ENCODE results near the gene SLC17A9.

Gene SLC17A9

DNA sequence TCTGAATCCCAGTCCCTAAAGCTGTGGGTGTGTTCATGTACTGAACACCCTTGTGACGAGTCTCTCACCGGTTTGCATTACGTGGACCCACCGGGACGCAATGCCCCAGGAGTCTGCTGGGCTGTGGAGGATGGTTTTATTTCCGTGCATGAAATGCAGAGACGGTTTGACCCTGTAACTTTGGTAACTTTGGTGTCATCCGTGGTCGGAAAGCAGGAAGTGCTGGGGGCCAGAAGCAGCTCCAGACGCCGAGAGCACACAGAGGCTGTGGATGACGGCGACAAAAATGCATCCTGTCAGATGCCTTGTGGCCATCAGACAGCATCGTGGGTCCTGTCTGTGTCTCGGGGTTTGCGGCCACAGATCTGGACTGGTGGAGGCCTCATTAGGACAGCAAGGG is 47.1 kb downstream of the SLC17A9 start:
- H3K27me3 ChIP-seq = peaks cover 24 to 49% (median 28%) of the 10 kb centered on the region in 11 experiments
- H3K4me2 ChIP-seq = peak overlapping the region; percentile 67 to 98 (median 80)
- H3K36me3 ChIP-seq = no peaks in the 10 kb centered on the region
- peak overlapping the region in 8 of 11 experiments; percentile 18 to 54 (median 46); a peak in 13 of 22 replicates for H3K27ac ChIP-seq
- peaks cover 29 to 73% (median 66%) of the 10 kb centered on the region in 10 experiments for H3K4me1 ChIP-seq
- H4K20me1 ChIP-seq = peaks cover 0 to 18% (median 4%) of the 10 kb centered on the region in 11 experiments; a peak in 12 of 22 replicates
- peak overlapping the region in 6 of 11 experiments; percentile 10 to 45 (median 19); a peak in 9 of 22 replicates for H3K9ac ChIP-seq
- peak overlapping the region in 2 of 10 experiments; percentile 0 to 1; a peak in 2 of 20 replicates for H3K4me3 ChIP-seq
- H3K9me3 ChIP-seq (replicated peaks in 1 of 11) = no peaks in the 10 kb centered on the region
- no peak for TF ChIP-seq Cebpa-rat (IDR thresholded peaks at IDR 0.05)

DNA sequence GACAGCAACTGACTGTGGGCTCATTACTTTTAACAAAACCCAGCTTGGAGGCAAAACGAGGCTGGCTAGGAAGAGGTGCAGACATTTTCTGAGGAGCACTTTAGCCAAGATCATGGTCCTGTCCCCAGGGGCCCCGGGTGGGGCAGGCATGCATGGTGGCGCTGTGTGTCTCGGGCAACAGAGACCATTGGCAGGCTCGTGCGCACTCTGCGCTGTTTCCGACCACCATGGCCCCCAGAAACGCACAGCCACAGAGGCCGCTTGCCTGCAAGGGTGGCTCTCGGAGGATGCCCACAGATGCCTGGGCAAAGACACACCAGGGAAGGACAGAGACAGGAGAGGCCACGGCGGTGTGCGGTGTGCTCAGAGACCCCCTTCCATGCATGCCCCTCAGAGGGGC is 47.5 kb downstream of the SLC17A9 start:
- Histone ChIP-seq H3K4me3 (peak overlapping the region in 2 of 10 experiments; percentile 0 to 1; a peak in 2 of 20 replicates), H3K9me3 (replicated peaks in 1 of 11) (no peaks in the 10 kb centered on the region), H3K9ac (peak overlapping the region in 6 of 11 experiments; percentile 10 to 45 (median 19); a peak in 9 of 22 replicates), H3K36me3 (no peaks in the 10 kb centered on the region), H4K20me1 (peaks cover 0 to 22% (median 9%) of the 10 kb centered on the region in 11 experiments; a peak in 19 of 22 replicates), H3K4me1 (peaks cover 33 to 78% (median 70%) of the 10 kb centered on the region in 10 experiments), H3K27ac (peak overlapping the region in 8 of 11 experiments; percentile 18 to 54 (median 46); a peak in 13 of 22 replicates), H3K4me2 (peak overlapping the region; percentile 67 to 98 (median 80)), H3K27me3 (peaks cover 28 to 54% (median 33%) of the 10 kb centered on the region in 11 experiments)
- TF ChIP-seq Cebpa-rat (IDR thresholded peaks at IDR 0.05) = no peak

DNA sequence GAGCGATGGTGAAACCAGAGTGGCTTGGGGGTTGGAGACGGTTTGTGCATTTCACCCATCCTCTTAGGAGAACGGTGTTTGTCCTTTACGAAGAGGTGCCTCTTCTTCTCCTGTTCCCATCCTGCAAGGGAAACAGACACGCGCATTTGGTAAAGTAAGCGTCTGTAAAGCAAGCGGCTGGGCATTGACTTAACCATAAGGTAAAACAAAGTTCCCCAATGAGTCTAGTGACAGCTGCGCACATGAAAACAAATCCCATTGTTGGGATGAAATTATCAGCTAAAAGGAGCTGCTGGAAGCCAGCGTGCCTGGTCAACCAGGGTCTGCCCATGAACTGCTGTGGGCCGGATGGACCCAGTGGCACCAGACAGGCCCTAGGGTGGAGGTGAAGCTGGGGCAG is 48.4 kb downstream of the SLC17A9 start:
- no peaks in the 10 kb centered on the region for H3K36me3 ChIP-seq
- no peak overlapping the region for H3K27ac ChIP-seq
- peak overlapping the region in 9 of 11 experiments; percentile 74 to 98 (median 86); a peak in 17 of 22 replicates for H3K4me2 ChIP-seq
- no peak for TF ChIP-seq Cebpa-rat (IDR thresholded peaks at IDR 0.05)
- H3K9ac ChIP-seq = no peak overlapping the region
- peaks cover 35 to 87% (median 79%) of the 10 kb centered on the region in 10 experiments for H3K4me1 ChIP-seq
- no peaks in the 10 kb centered on the region for H3K9me3 ChIP-seq (replicated peaks in 1 of 11)
- H4K20me1 ChIP-seq = peaks cover 0 to 32% (median 18%) of the 10 kb centered on the region in 11 experiments; a peak in 20 of 22 replicates
- peaks cover 38 to 63% (median 42%) of the 10 kb centered on the region in 11 experiments for H3K27me3 ChIP-seq
- H3K4me3 ChIP-seq = no peak overlapping the region

DNA sequence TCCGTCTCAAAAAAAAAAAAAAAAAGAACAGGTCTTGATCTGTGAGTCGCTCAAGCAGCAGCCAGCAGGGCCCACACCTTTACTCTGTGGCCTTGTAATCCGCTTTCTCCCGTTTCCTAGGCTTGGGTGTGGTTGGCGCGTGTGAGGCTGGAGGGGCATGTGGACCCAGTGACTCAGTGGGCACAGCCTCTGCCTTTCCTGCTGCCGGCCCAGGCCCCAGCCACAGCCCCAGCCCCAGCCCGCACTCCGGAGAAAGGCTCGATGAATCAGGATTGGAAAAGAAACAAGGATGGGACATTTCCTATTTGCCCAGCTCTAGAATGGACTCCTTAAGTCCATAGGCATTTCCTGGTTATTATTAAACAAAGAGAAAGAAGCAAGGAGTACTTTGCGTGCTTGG is 50.0 kb downstream of the SLC17A9 start:
- H4K20me1 ChIP-seq = peaks cover 0 to 47% (median 26%) of the 10 kb centered on the region in 11 experiments; a peak in 20 of 22 replicates
- no peak overlapping the region for H3K4me3 ChIP-seq
- H3K4me1 ChIP-seq = peaks cover 44 to 98% (median 91%) of the 10 kb centered on the region in 10 experiments
- H3K9ac ChIP-seq = no peak overlapping the region
- H3K27me3 ChIP-seq = peaks cover 53 to 78% (median 57%) of the 10 kb centered on the region in 11 experiments
- H3K9me3 ChIP-seq (replicated peaks in 1 of 11) = no peaks in the 10 kb centered on the region
- H3K36me3 ChIP-seq = no peaks in the 10 kb centered on the region
- H3K27ac ChIP-seq = no peak overlapping the region
- peak overlapping the region in 8 of 11 experiments; percentile 3 to 98 (median 68); a peak in 14 of 22 replicates for H3K4me2 ChIP-seq
- TF ChIP-seq Cebpa-rat (IDR thresholded peaks at IDR 0.05) = no peak

DNA sequence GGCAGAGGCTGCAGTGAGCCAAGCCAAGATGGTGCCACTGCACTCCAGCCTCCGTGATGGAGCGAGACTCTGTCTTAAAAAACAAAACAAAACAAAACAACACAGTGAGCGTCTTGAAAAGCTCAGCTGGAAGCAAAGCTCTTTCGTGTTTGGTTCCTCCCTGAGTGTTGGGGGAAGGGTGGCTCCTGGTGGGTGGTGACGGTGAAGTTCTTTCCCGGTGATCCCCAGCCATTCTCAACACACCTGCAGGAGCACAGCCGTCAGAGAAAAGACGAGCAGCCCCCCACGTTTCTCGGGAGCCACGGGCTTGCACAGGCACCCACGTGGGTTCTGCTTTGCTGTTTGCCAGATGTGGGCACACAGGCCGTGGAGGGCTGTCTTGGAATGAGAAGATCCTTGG is 51.0 kb downstream of the SLC17A9 start:
- no peaks in the 10 kb centered on the region for H3K9me3 ChIP-seq (replicated peaks in 1 of 11)
- H3K4me1 ChIP-seq = peaks cover 36 to 98% (median 92%) of the 10 kb centered on the region in 10 experiments
- H4K20me1 ChIP-seq = peaks cover 0 to 58% (median 37%) of the 10 kb centered on the region in 11 experiments; a peak in 20 of 22 replicates
- peaks cover 63 to 89% (median 68%) of the 10 kb centered on the region in 11 experiments for H3K27me3 ChIP-seq
- no peak overlapping the region for H3K9ac ChIP-seq
- no peak overlapping the region for H3K27ac ChIP-seq
- H3K4me3 ChIP-seq = no peak overlapping the region
- H3K4me2 ChIP-seq = peak overlapping the region in 7 of 11 experiments; percentile 11 to 100 (median 55); a peak in 13 of 22 replicates
- no peak for TF ChIP-seq Cebpa-rat (IDR thresholded peaks at IDR 0.05)
- H3K36me3 ChIP-seq = no peaks in the 10 kb centered on the region

DNA sequence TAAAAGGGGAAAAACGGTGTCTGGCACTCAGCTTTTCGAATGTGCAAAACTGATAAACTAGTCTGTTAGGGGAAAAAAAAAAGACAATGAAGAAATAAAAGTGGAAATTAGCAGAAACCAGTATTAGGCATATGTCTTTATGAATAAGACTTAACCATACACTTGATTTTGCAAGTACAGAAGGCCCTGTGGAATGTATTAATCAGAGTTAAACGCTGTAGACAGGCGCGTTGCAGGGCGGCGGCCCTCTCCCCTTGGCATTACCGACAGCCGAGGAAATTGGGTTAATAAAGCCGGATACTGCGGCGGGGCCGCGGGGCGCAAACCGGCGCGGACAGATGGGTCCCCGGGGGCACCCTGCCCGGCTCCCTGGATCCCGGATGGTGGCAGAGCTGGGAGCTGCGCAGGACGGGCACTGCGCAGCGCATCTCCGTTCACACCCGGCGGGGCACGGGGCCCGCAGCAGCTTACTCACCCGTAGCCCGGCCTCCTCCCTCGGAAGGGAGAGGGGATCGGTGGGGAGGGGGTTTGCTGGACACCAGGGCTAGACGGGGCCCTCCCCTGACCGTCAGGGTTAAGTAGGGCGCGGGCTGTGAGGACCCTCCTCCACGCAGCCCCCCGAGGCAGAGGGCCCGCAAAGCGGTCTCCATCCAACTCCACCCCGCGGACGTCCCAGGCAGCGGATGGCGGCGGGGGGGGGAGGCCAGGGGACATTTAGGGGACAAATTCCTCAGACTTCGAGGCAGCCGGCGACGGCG is 52.3 kb downstream of the SLC17A9 start:
- Histone ChIP-seq H3K27ac (no peak overlapping the region), H3K4me2 (peak overlapping the region; percentile 50 to 100 (median 97)), H3K27me3 (peaks cover 68 to 100% (median 76%) of the 10 kb centered on the region in 11 experiments), H3K4me3 (peak overlapping the region in 8 of 10 experiments; percentile 21 to 69 (median 49); a peak in 13 of 20 replicates), H3K9ac (peak overlapping the region in 3 of 11 experiments; percentile 18 to 32 (median 29); a peak in 3 of 22 replicates), H4K20me1 (peaks cover 0 to 70% (median 44%) of the 10 kb centered on the region in 11 experiments; a peak in 20 of 22 replicates), H3K9me3 (replicated peaks in 1 of 11) (no peaks in the 10 kb centered on the region), H3K4me1 (peaks cover 33 to 98% (median 92%) of the 10 kb centered on the region in 10 experiments), H3K36me3 (no peaks in the 10 kb centered on the region)
- no peak for TF ChIP-seq Cebpa-rat (IDR thresholded peaks at IDR 0.05)

DNA sequence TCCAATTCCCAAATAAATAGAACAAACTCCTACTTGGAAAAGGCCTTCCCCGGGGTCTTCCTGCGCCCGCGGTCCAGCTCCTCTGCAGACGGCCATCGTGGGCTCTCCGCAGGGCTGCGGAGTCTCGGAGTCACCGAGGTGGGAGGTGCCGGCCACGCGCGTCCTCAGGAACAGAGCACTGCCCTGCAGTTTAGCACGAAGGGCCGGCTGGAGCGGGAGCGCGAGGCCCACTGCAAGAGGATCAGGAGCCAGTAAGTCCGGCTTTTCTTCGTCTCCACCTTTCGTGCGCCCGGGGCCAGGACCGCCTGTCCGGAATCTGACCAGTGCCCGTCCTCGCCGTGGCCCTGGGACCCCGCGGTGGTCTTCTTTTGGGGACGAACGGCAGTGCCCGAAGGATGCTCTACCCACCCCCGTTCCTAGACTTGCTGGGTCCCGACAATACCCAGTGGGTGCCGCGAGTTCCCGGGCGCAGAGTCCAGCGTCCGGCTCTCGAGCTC is 52.9 kb downstream of the SLC17A9 start:
- H3K4me2 ChIP-seq = peak overlapping the region; percentile 50 to 100 (median 97); a peak in 20 of 22 replicates

DNA sequence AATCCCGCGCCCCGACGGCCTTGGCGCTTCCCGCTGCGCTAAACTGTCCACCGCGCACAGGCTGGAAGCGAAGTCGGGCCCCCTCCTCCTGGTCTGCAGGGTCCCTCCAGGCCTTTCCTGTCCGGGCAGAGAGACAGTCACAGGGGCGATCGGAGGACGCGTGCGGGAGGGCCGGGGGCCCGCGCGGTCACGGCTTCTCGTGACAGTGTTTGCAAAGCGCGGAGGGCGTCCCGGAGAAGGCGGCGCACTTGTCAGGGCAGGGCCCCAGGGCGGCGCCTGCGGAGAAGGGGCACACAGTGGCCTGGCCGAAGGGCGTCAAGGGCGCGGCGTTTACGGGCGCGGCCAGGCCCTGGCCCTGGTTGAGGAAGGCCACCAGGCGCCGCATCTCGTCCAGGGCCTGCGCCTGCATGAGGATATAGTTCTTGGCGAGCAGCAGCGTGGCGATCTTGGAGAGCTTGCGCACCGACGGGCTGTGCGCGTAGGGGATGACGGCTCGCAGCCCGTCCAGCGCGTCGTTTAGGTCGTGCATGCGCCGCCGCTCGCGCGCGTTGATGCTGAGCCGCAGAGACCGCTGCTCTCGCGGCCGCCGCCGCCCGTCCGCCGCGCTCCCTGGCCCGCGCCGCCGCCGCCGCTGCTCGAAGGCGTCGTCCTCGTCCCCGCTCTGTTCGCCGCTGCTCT is 53.5 kb downstream of the SLC17A9 start:
- Histone ChIP-seq H3K36me3 (no peaks in the 10 kb centered on the region), H3K27me3 (peaks cover 68 to 100% (median 75%) of the 10 kb centered on the region in 11 experiments)

More for the DNA sequence above, 52.9 kb downstream of the SLC17A9 start:
- Histone ChIP-seq H3K9ac (peak overlapping the region in 2 of 11 experiments; percentile 29 to 32; a peak in 2 of 22 replicates), H3K9me3 (replicated peaks in 1 of 11) (no peaks in the 10 kb centered on the region), H3K36me3 (no peaks in the 10 kb centered on the region), H3K27me3 (peaks cover 68 to 100% (median 76%) of the 10 kb centered on the region in 11 experiments), H4K20me1 (peaks cover 0 to 74% (median 47%) of the 10 kb centered on the region in 11 experiments; a peak in 20 of 22 replicates), H3K27ac (no peak overlapping the region), H3K4me1 (peaks cover 33 to 98% (median 92%) of the 10 kb centered on the region in 10 experiments), H3K4me3 (peak overlapping the region in 7 of 10 experiments; percentile 44 to 69 (median 61); a peak in 10 of 20 replicates)
- no peak for TF ChIP-seq Cebpa-rat (IDR thresholded peaks at IDR 0.05)

More for the DNA sequence above, 53.5 kb downstream of the SLC17A9 start:
- no peak for TF ChIP-seq Cebpa-rat (IDR thresholded peaks at IDR 0.05)
- Histone ChIP-seq H3K9me3 (replicated peaks in 1 of 11) (no peaks in the 10 kb centered on the region), H3K4me3 (peak overlapping the region; percentile 45 to 69 (median 60)), H3K27ac (no peak overlapping the region), H3K4me2 (peak overlapping the region; percentile 75 to 100 (median 98)), H3K9ac (peak overlapping the region in 9 of 11 experiments; percentile 32 to 73 (median 48); a peak in 13 of 22 replicates), H3K4me1 (peaks cover 37 to 98% (median 92%) of the 10 kb centered on the region in 10 experiments), H4K20me1 (peaks cover 0 to 74% (median 47%) of the 10 kb centered on the region in 11 experiments; a peak in 20 of 22 replicates)
